Myocyte (in vitro differentiated cells): Measurements from ENCODE around the gene GPR142. TPM values are rescaled to one million over a fixed set of nuclear protein-coding genes. Genes with fewer than 3 reads are reported as not detected.

Source experiments
- DNase-seq: peaks from one replicate; pipeline ENCODE4 v3.0.0-alpha.2; 2012; ENCODE audit warnings: low read depth
- total RNA-seq: library from RNA; depleted of rRNA; stranded (reverse); fragments of >200 nt; gene quantifications from 2 replicates; pipeline ENCODE4 v1.2.3, GENCODE V29; 2014

Gene GPR142
- total RNA-seq, 1 donor from 2014 or later, result not detected

DNA sequence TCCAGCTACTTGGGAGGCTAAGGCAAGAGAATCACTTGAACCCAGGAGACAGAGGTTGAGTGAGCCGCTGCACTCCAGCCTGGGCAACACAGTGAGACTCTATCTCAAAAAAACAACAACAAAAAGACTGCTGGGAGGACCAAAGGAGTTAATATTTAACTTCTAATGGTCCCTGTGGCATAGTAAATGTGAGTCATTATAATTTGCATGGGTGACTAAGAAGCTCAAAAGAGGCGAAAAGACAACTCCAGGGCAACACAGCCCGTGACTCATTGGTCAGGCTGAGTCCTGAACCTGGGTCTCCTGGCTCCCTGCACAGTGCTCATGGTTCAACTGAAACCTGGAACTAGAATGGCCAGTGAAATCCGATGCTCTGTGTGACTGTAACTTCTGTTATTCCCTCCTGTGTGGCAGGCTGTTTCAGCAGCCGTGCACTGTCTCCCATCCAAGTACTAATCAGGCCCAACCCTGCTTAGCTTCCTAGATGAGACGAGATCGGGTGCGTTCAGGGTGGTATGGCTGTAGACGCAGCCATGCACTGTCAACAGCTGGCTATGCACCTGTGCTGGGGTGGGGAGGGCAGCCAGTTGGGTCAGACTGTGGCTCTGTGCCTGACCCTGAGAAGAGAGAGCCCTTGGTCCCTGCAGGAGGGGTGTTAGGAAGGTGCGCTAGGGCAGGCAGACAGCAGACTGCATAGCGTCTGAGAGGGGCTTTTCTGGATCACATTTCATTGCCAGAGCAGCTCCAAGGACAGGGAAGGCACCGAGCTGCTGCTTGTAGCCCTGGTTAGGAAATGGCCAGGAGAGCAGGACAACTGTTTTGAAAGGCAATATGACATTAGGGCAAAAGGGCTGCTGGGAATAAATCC, 50.1 kb downstream of the GPR142 start:
- no peak for DNase-seq

DNA sequence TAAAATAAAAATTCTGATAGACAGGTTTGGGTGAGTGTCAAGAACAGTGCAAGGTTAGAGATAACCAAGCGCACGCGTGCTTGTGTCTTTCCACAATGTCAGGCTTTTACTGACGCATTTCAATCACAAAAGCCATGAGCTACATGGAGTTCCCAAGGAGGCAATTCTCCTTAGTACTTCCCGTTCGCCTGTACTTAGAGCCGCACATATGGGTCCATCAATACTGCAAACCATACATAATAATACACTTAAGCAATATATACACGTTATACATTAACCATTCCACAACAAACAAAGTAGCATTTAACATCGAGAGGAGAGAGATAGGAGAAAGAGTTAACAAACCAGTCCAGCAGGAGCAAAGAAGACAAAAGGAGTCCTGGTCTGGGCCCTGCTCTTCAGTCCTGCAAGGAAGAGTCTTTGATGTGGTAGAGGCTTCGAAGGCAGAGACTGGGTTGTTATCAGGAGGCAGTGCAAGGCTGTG, 52.7 kb downstream of the GPR142 start:
- DNase-seq, result no peak

Other genes with a start within 250 kb of the GPR142 start
- 239 and 288 TPM in 2 replicates for gene RPL38, start 163.8 kb upstream of the GPR142 start, total RNA-seq
- 1.4 and 8.8 TPM in 2 replicates for gene TTYH2, start 153.9 kb upstream of the GPR142 start, total RNA-seq
- gene DNAI2, start 93.3 kb upstream of the GPR142 start, total RNA-seq, result not detected in 2 replicates
- gene KIF19, start 41.3 kb upstream of the GPR142 start, total RNA-seq, result not detected in 2 replicates
- not detected in 2 replicates for gene BTBD17, start 5.6 kb upstream of the GPR142 start, total RNA-seq
- gene GPRC5C, start 64.6 kb downstream of the GPR142 start, total RNA-seq, result 0.52 TPM in 1 of 2 replicates, not detected in the other
- gene CD300A, start 99.1 kb downstream of the GPR142 start, total RNA-seq, result not detected in 2 replicates
- gene CD300LB, start 164.0 kb downstream of the GPR142 start, total RNA-seq, result not detected in 2 replicates
- not detected in 2 replicates for gene CD300C, start 178.6 kb downstream of the GPR142 start, total RNA-seq
- gene CD300H, start 200.0 kb downstream of the GPR142 start, total RNA-seq, result not detected in 2 replicates
- gene CD300LD, start 224.8 kb downstream of the GPR142 start, total RNA-seq, result not detected in 2 replicates